Spleen (tissue), 11 donors: ENCODE data around the gene MUC4. TPM values are rescaled to one million over a fixed set of nuclear protein-coding genes. Genes with fewer than 3 reads are reported as not detected.
"Not testable (repeated sequence)": the region's sequence is repeated elsewhere in the genome, so short reads cannot be mapped to it uniquely, and the experiment has no call there.

Source experiments
- DNase-seq: peaks from one replicate; pipeline ENCODE4 v3.0.0-alpha.2; 2020
- H3K27ac ChIP-seq, 8 donors: fragments of 200-600 bp; sonication (generic) in 7 of 8; 1 replicate in 4 of 8; 2 replicates in 4 of 8; pipeline versions ENCODE4 v1.5.0 to v1.8.0; 2016 to 2021; ENCODE audit warnings: inconsistent platforms in 4 of 8, mild to moderate bottlenecking in 4 of 8, moderate library complexity in 1 of 8
- H3K27me3 ChIP-seq, 7 donors: fragments of 200-600 bp; sonication (generic) in 6 of 7; replicated peaks in 1 of 7; 1 replicate in 4 of 7; 2 replicates in 3 of 7; pipeline versions ENCODE4 v1.5.0 to v1.8.0; 2016 to 2021; ENCODE audit warnings: inconsistent platforms in 3 of 7, mild to moderate bottlenecking in 1 of 7
- H3K36me3 ChIP-seq, 6 donors: fragments of 200-600 bp; sonication (generic) in 5 of 6; 1 replicate in 4 of 6; 2 replicates in 2 of 6; pipeline versions ENCODE4 v1.5.0 to v1.8.0; 2016 to 2021; ENCODE audit warnings: inconsistent platforms in 2 of 6
- H3K4me1 ChIP-seq, 6 donors: fragments of 200-600 bp; sonication (generic) in 5 of 6; 1 replicate in 3 of 6; 2 replicates in 3 of 6; pipeline versions ENCODE4 v1.5.0 to v1.8.0; 2016 to 2021; ENCODE audit warnings: inconsistent platforms in 3 of 6
- H3K4me3 ChIP-seq, 8 donors: fragments of 200-600 bp; sonication (generic) in 7 of 8; 1 replicate in 4 of 8; 2 replicates in 4 of 8; pipeline versions ENCODE4 v1.5.0 to v1.8.0; 2016 to 2021; ENCODE audit warnings: inconsistent platforms in 4 of 8, mild to moderate bottlenecking in 4 of 8, moderate library complexity in 2 of 8
- H3K9me3 ChIP-seq, 8 donors: fragments of 200-600 bp; sonication (generic) in 7 of 8; 1 replicate in 4 of 8; 2 replicates in 4 of 8; pipeline versions ENCODE4 v1.5.0 to v1.8.0; 2016 to 2021; ENCODE audit warnings: inconsistent platforms in 4 of 8
- CTCF ChIP-seq, 11 experiments: fragments of 200-600 bp in 7 of 11; fragments of 450-650 bp in 4 of 11; sonication (generic) in 4 of 11; IDR thresholded peaks in 8 of 11; conservative IDR thresholded peaks in 3 of 11; 1 replicate in 7 of 11; 2 replicates in 4 of 11; pipeline versions ENCODE4 v1.4.0 to v1.8.0; 2016 to 2021; ENCODE audit warnings: antibody characterized with exemption in 11 of 11, inconsistent platforms in 4 of 11, mild to moderate bottlenecking in 1 of 11
- POLR2A ChIP-seq, 3 donors: fragments of 450-650 bp; IDR thresholded peaks; one replicate each; pipeline ENCODE4 v1.5.1; 2017; ENCODE audit warnings: antibody characterized with exemption in 3 of 3, mild to moderate bottlenecking in 1 of 3
- POLR2AphosphoS5 ChIP-seq, 3 donors: sonication (generic); formaldehyde crosslinking; IDR thresholded peaks; one replicate each; pipeline ENCODE4 v1.5.1; 2017; ENCODE audit warnings: antibody characterized with exemption in 3 of 3
- WGBS, 5 donors: extraction: QIAGEN DNeasy Blood & Tissue Kit in 3 of 5; methylation state at CpG; one replicate each; pipeline versions ENCODE4 v1.1.5 to v1.1.7; 2013 to 2018; 5-methylcytosine and 5-hydroxymethylcytosine counted together
- intact Hi-C: fragments of 100-400 bp; cut with DNase I; formaldehyde crosslinking; loops from one replicate; pipeline ENCODE4 v1.15.0; 2023; ENCODE audit warnings: low total_unique reads
- polyA plus RNA-seq, 3 donors: library from polyadenylated mRNA; stranded (reverse); fragments of 200-250 nt; gene quantifications; one replicate each; pipeline ENCODE4 v1.2.1, GENCODE V29; 2013
- total RNA-seq, 7 donors: library from RNA; depleted of rRNA in 3 of 7; stranded (reverse); fragments of >200 nt in 3 of 7; fragmentation: NEBNext Ultra II Directional in 4 of 7; extraction: Animal tissue kit (Norgen Biotek cat#: 25700) in 4 of 7; gene quantifications; one replicate each; pipeline versions ENCODE4 v1.1.0 to v1.2.1, GENCODE V29; 2016 to 2021
- donor health status: healthy with polysubstance abuse.
- donor health status: DM: no; HTN: no; CAD: no; lungs with moderate emphysema.
- donor health status: DM: no; HTN: no; CAD: no.
- donor health status: Bipolar disorder and iron deficiency.
- donor health status: healthy.
- donor health status: DM: no; HTN: no; CAD: no.
- donor health status: DM: yes; HTN: yes; CAD: no.

Gene MUC4
- total and polyA plus RNA-seq, 10 donors: 0.02 to 0.03 TPM; not detected in 8

GRCh38 chr3:195750797-195751520, 60.8 kb downstream of the MUC4 start:
- H3K9me3 ChIP-seq: no peaks in the 10 kb centered on the region
- intact Hi-C loops: no loop called here
- no peak overlapping the region for H3K27ac ChIP-seq
- H3K27me3 ChIP-seq: peaks cover 0 to 43% (median 0%) of the 10 kb centered on the region in 7 donors
- H3K4me1 ChIP-seq: peaks cover 0 to 17% (median 4%) of the 10 kb centered on the region in 6 donors
- no peaks in the 10 kb centered on the region for H3K36me3 ChIP-seq
- DNase-seq: peak; percentile 54
- no peak overlapping the region for H3K4me3 ChIP-seq
- WGBS, 5 donors: 79 to 91% (median 89%) methylated on average over 19 to 30 of the region's 30 CpGs
- no peak for TF ChIP-seq POLR2A (IDR thresholded peaks at IDR 0.05)
- TF ChIP-seq POLR2AphosphoS5 (IDR thresholded peaks at IDR 0.05): no peak
- no peak for TF ChIP-seq CTCF (IDR thresholded peaks at IDR 0.05 in 8 of 11, conservative IDR thresholded peaks at IDR 0.05 in 3 of 11)

- H3K4me3 ChIP-seq, H3K9me3 ChIP-seq, H3K36me3 ChIP-seq, H3K27ac ChIP-seq, DNase-seq, intact Hi-C loops: not testable (repeated sequence)
- WGBS, 5 donors: 84 to 91% (median 87%) methylated on average over 5 of the region's 5 CpGs
- H3K27me3 ChIP-seq: peaks cover 0 to 37% (median 0%) of the 10 kb centered on the region in 7 donors
- peaks cover 0 to 16% (median 4%) of the 10 kb centered on the region in 6 donors for H3K4me1 ChIP-seq
Observed at GRCh38 chr3:195749101-195749500, 62.6 kb downstream of the MUC4 start.

DNA sequence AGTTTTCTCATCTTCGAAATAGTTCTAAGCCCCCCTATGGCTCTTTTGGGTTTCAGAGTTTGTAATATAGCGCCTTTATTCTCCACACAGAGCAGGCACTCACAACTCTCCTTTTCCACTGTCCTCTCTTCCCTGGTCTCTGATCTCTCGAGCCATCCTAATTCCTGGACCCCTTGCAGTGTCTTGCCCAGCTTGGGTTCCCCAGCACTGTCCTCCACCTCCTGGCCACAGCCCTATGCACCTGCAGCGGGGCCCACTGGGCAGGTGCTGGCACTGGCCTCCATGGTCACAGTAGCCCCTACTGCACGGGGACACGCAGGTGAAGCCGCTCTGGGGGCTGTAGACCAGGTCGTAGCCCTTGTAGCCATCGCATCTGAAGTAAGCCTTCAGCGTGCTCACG, 63.1 kb downstream of the MUC4 start:
- peaks cover 0 to 33% (median 0%) of the 10 kb centered on the region in 7 donors for H3K27me3 ChIP-seq
- intact Hi-C loops: no loop called here
- no peak overlapping the region for H3K27ac ChIP-seq
- H3K36me3 ChIP-seq: no peaks in the 10 kb centered on the region
- H3K9me3 ChIP-seq: no peaks in the 10 kb centered on the region
- H3K4me3 ChIP-seq: no peak overlapping the region
- peak; percentile 66 for DNase-seq
- TF ChIP-seq CTCF (IDR thresholded peaks at IDR 0.05 in 8 of 11, conservative IDR thresholded peaks at IDR 0.05 in 3 of 11): no peak
- TF ChIP-seq POLR2AphosphoS5 (IDR thresholded peaks at IDR 0.05): no peak
- TF ChIP-seq POLR2A (IDR thresholded peaks at IDR 0.05): no peak
- peaks cover 0 to 16% (median 4%) of the 10 kb centered on the region in 6 donors for H3K4me1 ChIP-seq
- WGBS, 5 donors: 94 to 99% (median 96%) methylated on average over 11 of the region's 11 CpGs

GRCh38 chr3:195746751-195747150, 65.0 kb downstream of the MUC4 start:
- H3K36me3 ChIP-seq: no peaks in the 10 kb centered on the region
- H3K4me3 ChIP-seq: no peak overlapping the region
- H3K27ac ChIP-seq: no peak overlapping the region
- H3K27me3 ChIP-seq: peaks cover 0 to 25% (median 0%) of the 10 kb centered on the region in 7 donors
- TF ChIP-seq POLR2AphosphoS5 (IDR thresholded peaks at IDR 0.05) (no peak), CTCF (IDR thresholded peaks at IDR 0.05 in 8 of 11, conservative IDR thresholded peaks at IDR 0.05 in 3 of 11) (no peak), POLR2A (IDR thresholded peaks at IDR 0.05) (no peak)
- H3K9me3 ChIP-seq: no peaks in the 10 kb centered on the region
- intact Hi-C loops: no loop called here
- peaks cover 0 to 16% (median 4%) of the 10 kb centered on the region in 6 donors for H3K4me1 ChIP-seq
- no peak for DNase-seq
- WGBS, 5 donors: 86 to 91% (median 87%) methylated on average over 9 of the region's 9 CpGs
